Measurements from ENCODE around the gene USP40. TPM values are rescaled to one million over a fixed set of nuclear protein-coding genes. Genes with fewer than 3 reads are reported as not detected.

Gene USP40
- total RNA-seq, 1 experiment from 2014 or later: 20.4 TPM

GRCh38 chr2:233501198-233502076 lies 65.1 kb downstream of the USP40 start:
- no peak for DNase-seq (ENCODE audit: low spot score)

- DNase-seq (ENCODE audit: low spot score): no peak
Observed at GRCh38 chr2:233499928-233500327, 66.7 kb downstream of the USP40 start.

- DNase-seq (ENCODE audit: low spot score): no peak
Observed at GRCh38 chr2:233498126-233498525, 68.5 kb downstream of the USP40 start.

- DNase-seq (ENCODE audit: low spot score): no peak
Observed at GRCh38 chr2:233497692-233498091, 68.9 kb downstream of the USP40 start.

GRCh38 chr2:233495503-233496496 lies 70.8 kb downstream of the USP40 start:
- no peak for DNase-seq (ENCODE audit: low spot score)

GRCh38 chr2:233492751-233493150 lies 73.8 kb downstream of the USP40 start:
- DNase-seq (ENCODE audit: low spot score): no peak

GRCh38 chr2:233492078-233492477 lies 74.5 kb downstream of the USP40 start:
- no peak for DNase-seq (ENCODE audit: low spot score)

GRCh38 chr2:233491326-233491725 lies 75.3 kb downstream of the USP40 start:
- DNase-seq (ENCODE audit: low spot score): no peak

- no peak for DNase-seq (ENCODE audit: low spot score)
Observed at GRCh38 chr2:233490831-233491230, 75.8 kb downstream of the USP40 start.

- DNase-seq (ENCODE audit: low spot score): no peak
Observed at GRCh38 chr2:233489666-233490065, 76.9 kb downstream of the USP40 start.

GRCh38 chr2:233489143-233489542 lies 77.4 kb downstream of the USP40 start:
- no peak for DNase-seq (ENCODE audit: low spot score)

GRCh38 chr2:233487748-233488345 lies 78.7 kb downstream of the USP40 start:
- DNase-seq (ENCODE audit: low spot score): peak; percentile 23

- peak; percentile 58 for DNase-seq (ENCODE audit: low spot score)
Observed at GRCh38 chr2:233486778-233487552, 79.6 kb downstream of the USP40 start.

- DNase-seq (ENCODE audit: low spot score): peak; percentile 9
Observed at GRCh38 chr2:233486357-233486756, 80.2 kb downstream of the USP40 start.

- no peak for DNase-seq (ENCODE audit: low spot score)
Observed at GRCh38 chr2:233485726-233486125, 80.9 kb downstream of the USP40 start.

GRCh38 chr2:233482616-233483015 lies 84.0 kb downstream of the USP40 start:
- DNase-seq (ENCODE audit: low spot score): no peak

GRCh38 chr2:233481368-233482142 lies 85.0 kb downstream of the USP40 start:
- peak; percentile 79 for DNase-seq (ENCODE audit: low spot score)

- DNase-seq (ENCODE audit: low spot score): peak; percentile 88
Observed at GRCh38 chr2:233480490-233481202, 85.9 kb downstream of the USP40 start.
